ENCODE data around the gene DNAJC28. TPM values are rescaled to one million over a fixed set of nuclear protein-coding genes. Genes with fewer than 3 reads are reported as not detected.

The DNAJC28 gene
- total RNA-seq, 3 donors from 2014 or later (not counting 1 experiment from before 2014, with no cell fraction given) = 0.41 to 0.63 TPM; not detected in 1

DNA sequence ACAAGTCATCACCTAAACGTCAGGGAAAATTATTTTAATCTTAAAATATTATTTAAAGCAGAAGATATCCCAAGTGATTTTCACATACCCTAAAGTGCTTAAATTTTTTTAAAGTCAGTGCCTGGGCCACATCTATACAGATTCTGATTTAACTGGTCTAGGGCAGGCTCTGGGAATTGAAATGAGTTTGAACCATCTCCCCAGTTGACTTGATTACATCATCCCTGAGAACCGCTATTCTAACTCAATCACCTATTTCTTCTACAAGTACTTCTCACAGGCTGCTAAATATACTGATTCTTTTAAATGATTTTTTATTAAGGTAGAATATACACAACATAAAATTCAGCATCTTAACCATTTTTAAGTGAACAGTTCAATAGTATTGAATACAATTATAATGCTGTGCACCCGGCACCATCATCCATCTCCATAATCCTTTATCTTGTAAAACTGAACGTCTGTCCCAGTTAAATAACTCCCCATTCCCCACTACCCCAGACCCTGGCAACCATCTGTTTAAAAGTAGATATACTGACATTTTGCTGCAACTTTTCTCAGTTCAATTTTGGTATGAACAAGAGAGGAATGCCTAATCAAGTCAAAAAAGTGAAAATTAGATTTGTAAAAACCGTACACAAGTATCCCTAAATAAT, 30.9 kb upstream of the DNAJC28 start:
- Histone ChIP-seq H3K4me3 (ENCODE audit: low read length) (no peak overlapping the region), H3K27ac (ENCODE audit: low read length) (no peak overlapping the region), H3K27me3 (ENCODE audit: control insufficient read depth, insufficient read depth, low read length) (no peaks in the 10 kb centered on the region), H3K4me1 (ENCODE audit: control insufficient read depth, insufficient read depth, low read length) (no peaks in the 10 kb centered on the region), H3K36me3 (ENCODE audit: control insufficient read depth, insufficient read depth, low read length) (peaks cover 40% of the 10 kb centered on the region), H3K9me3 (ENCODE audit: control insufficient read depth, insufficient read depth, low read length) (no peaks in the 10 kb centered on the region)
- Mint-ChIP-seq H3K27ac (no peak overlapping the region), H3K36me3 (peaks cover 11% of the 10 kb centered on the region), H3K4me1 (no peaks in the 10 kb centered on the region), H3K27me3 (ENCODE audit: low read depth in 2 of 2) (no peaks in the 10 kb centered on the region), H3K4me3 (no peak overlapping the region), H3K9me3 (no peaks in the 10 kb centered on the region)
- ATAC-seq (no peak), DNase-seq (no peak)
- 86% methylated on average over 1 of the region's 5 CpGs for WGBS (ENCODE audit: insufficient coverage)
- TF ChIP-seq, protein P1, sequence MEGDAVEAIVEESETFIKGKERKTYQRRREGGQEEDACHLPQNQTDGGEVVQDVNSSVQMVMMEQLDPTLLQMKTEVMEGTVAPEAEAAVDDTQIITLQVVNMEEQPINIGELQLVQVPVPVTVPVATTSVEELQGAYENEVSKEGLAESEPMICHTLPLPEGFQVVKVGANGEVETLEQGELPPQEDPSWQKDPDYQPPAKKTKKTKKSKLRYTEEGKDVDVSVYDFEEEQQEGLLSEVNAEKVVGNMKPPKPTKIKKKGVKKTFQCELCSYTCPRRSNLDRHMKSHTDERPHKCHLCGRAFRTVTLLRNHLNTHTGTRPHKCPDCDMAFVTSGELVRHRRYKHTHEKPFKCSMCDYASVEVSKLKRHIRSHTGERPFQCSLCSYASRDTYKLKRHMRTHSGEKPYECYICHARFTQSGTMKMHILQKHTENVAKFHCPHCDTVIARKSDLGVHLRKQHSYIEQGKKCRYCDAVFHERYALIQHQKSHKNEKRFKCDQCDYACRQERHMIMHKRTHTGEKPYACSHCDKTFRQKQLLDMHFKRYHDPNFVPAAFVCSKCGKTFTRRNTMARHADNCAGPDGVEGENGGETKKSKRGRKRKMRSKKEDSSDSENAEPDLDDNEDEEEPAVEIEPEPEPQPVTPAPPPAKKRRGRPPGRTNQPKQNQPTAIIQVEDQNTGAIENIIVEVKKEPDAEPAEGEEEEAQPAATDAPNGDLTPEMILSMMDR (IDR thresholded peaks at IDR 0.05) = no peak
- intact Hi-C loops (cut with micrococcal nuclease) = no loop called here

GRCh38 chr21:33518899-33519298, 27.4 kb upstream of the DNAJC28 start:
- Mint-ChIP-seq H3K36me3 (peaks cover 23% of the 10 kb centered on the region), H3K9me3 (no peaks in the 10 kb centered on the region), H3K27me3 (ENCODE audit: low read depth in 2 of 2) (no peaks in the 10 kb centered on the region), H3K27ac (no peak overlapping the region), H3K4me1 (no peaks in the 10 kb centered on the region), H3K4me3 (no peak overlapping the region)
- no peak overlapping the region for H3K4me3 ChIP-seq (ENCODE audit: low read length)
- TF ChIP-seq, protein P1 (IDR thresholded peaks at IDR 0.05) = no peak
- no peaks in the 10 kb centered on the region for H3K27me3 ChIP-seq (ENCODE audit: control insufficient read depth, insufficient read depth, low read length)
- no peak overlapping the region for H3K27ac ChIP-seq (ENCODE audit: low read length)
- peaks cover 53% of the 10 kb centered on the region for H3K36me3 ChIP-seq (ENCODE audit: control insufficient read depth, insufficient read depth, low read length)
- no peaks in the 10 kb centered on the region for H3K4me1 ChIP-seq (ENCODE audit: control insufficient read depth, insufficient read depth, low read length)
- DNase-seq (no peak), ATAC-seq (no peak)
- no peaks in the 10 kb centered on the region for H3K9me3 ChIP-seq (ENCODE audit: control insufficient read depth, insufficient read depth, low read length)
- 98% methylated on average over 4 of the region's 4 CpGs for WGBS (ENCODE audit: insufficient coverage)
- intact Hi-C loops (cut with micrococcal nuclease) = no loop called here

DNA sequence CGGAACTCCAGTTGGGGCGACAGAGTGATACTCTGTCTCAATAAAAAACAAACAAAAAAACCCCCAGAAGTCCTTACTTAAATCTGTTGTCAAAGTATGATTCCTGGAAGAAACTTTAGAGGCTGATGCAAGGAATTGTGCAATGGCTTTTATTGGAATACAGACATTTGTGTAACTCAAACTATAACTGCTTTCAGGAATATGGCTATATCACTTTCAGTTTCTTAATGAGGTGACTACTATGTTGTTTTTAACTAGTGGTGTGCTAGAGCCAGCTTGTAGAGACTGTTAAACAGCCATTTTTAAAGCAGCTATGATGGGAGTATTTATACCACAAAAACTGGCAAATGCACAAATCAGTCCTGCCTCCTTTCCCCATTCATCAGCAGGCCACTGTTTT, 22.7 kb upstream of the DNAJC28 start:
- no peaks in the 10 kb centered on the region for H3K4me1 Mint-ChIP-seq
- no peak overlapping the region for H3K4me3 Mint-ChIP-seq
- no peaks in the 10 kb centered on the region for H3K27me3 Mint-ChIP-seq (ENCODE audit: low read depth in 2 of 2)
- H3K27ac Mint-ChIP-seq = no peak overlapping the region
- Histone ChIP-seq H3K4me1 (ENCODE audit: control insufficient read depth, insufficient read depth, low read length) (no peaks in the 10 kb centered on the region), H3K36me3 (ENCODE audit: control insufficient read depth, insufficient read depth, low read length) (peaks cover 64% of the 10 kb centered on the region), H3K9me3 (ENCODE audit: control insufficient read depth, insufficient read depth, low read length) (no peaks in the 10 kb centered on the region), H3K4me3 (ENCODE audit: low read length) (no peak overlapping the region), H3K27me3 (ENCODE audit: control insufficient read depth, insufficient read depth, low read length) (no peaks in the 10 kb centered on the region), H3K27ac (ENCODE audit: low read length) (no peak overlapping the region)
- intact Hi-C loops (cut with micrococcal nuclease) = no loop called here
- WGBS (ENCODE audit: insufficient coverage) = 94% methylated on average over 2 of the region's 2 CpGs
- ATAC-seq (no peak), DNase-seq (no peak)
- TF ChIP-seq, protein P1 (IDR thresholded peaks at IDR 0.05) = no peak
- H3K9me3 Mint-ChIP-seq = no peaks in the 10 kb centered on the region
- H3K36me3 Mint-ChIP-seq = peaks cover 23% of the 10 kb centered on the region

DNA sequence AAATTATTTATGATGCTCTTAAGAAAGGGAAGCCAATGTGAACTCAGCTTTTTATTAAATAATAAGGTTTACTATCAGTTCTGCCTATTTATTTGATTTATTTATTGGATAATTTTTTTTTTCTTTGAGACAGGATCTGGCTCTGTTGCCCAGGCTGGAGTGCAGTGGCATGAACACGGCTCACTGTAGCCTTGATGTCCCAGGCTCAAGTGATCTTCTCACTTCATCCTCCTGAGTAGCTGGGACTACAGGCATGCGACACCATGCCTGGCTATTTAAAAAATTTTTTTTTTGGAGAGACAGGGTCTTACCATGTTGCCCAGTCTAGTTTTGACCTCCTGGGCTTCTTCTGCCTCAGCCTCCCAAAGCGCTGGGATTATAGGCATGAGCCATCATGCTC, 21.0 kb upstream of the DNAJC28 start:
- H3K36me3 Mint-ChIP-seq = peaks cover 21% of the 10 kb centered on the region
- H3K4me3 Mint-ChIP-seq = no peak overlapping the region
- no peaks in the 10 kb centered on the region for H3K27me3 Mint-ChIP-seq (ENCODE audit: low read depth in 2 of 2)
- H3K27ac Mint-ChIP-seq = no peak overlapping the region
- no peaks in the 10 kb centered on the region for H3K4me1 ChIP-seq (ENCODE audit: control insufficient read depth, insufficient read depth, low read length)
- TF ChIP-seq, protein P1 (IDR thresholded peaks at IDR 0.05) = no peak
- H3K27me3 ChIP-seq (ENCODE audit: control insufficient read depth, insufficient read depth, low read length) = no peaks in the 10 kb centered on the region
- no peak for DNase-seq
- H3K27ac ChIP-seq (ENCODE audit: low read length) = no peak overlapping the region
- peaks cover 65% of the 10 kb centered on the region for H3K36me3 ChIP-seq (ENCODE audit: control insufficient read depth, insufficient read depth, low read length)
- no peaks in the 10 kb centered on the region for H3K9me3 ChIP-seq (ENCODE audit: control insufficient read depth, insufficient read depth, low read length)
- no peak overlapping the region for H3K4me3 ChIP-seq (ENCODE audit: low read length)
- intact Hi-C loops (cut with micrococcal nuclease) = no loop called here
- no peak for ATAC-seq
- 98% methylated on average over 3 of the region's 3 CpGs for WGBS (ENCODE audit: insufficient coverage)
- no peaks in the 10 kb centered on the region for H3K4me1 Mint-ChIP-seq
- no peaks in the 10 kb centered on the region for H3K9me3 Mint-ChIP-seq
